WI38 (cell line): ENCODE data around the gene KDM6A.
"Not testable (repeated sequence)": the region's sequence is repeated elsewhere in the genome, so short reads cannot be mapped to it uniquely, and the experiment has no call there.

ENCODE experiments used
- H3K4me3 ChIP-seq: 2 replicates; pipeline ENCODE4 v1.5.1; 2011; ENCODE audit warnings: low read depth, mild to moderate bottlenecking, control low read depth, low read length
- TF ChIP-seq, protein P1 (sequence below): IDR thresholded peaks from 2 replicates; pipeline ENCODE4 v1.5.1; 2012; ENCODE audit warnings: low read depth, mild to moderate bottlenecking, control low read depth, low read length

Gene KDM6A

DNA sequence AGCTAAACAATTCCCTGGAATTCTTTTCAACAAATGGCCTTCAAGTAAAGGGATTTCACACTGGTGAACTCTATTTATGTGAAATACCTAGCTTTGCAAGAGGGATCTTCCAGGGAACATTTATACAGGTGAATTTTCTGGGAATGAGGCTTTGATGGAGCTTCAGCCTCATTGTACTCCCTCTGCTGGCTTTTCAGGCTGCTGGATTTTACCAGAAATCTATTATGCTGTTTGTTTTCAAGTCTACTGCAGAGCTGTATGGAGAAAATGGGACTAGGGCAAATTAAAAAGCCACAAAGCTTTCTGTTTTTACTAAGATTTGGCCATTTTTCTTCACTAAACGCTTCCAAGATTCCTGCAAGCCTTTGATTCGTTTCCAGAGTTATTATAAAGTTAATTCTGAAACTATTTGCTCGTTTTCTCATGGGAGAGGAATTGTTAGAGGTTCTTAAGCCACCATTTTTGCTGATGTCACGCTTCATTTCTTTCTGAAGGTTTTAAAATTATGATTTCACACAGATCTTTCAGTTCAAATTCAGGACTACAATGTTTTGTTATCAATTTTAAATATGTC is 31.6 kb downstream of the KDM6A start:
- H3K4me3 ChIP-seq: no peak overlapping the region
- TF ChIP-seq, protein P1, sequence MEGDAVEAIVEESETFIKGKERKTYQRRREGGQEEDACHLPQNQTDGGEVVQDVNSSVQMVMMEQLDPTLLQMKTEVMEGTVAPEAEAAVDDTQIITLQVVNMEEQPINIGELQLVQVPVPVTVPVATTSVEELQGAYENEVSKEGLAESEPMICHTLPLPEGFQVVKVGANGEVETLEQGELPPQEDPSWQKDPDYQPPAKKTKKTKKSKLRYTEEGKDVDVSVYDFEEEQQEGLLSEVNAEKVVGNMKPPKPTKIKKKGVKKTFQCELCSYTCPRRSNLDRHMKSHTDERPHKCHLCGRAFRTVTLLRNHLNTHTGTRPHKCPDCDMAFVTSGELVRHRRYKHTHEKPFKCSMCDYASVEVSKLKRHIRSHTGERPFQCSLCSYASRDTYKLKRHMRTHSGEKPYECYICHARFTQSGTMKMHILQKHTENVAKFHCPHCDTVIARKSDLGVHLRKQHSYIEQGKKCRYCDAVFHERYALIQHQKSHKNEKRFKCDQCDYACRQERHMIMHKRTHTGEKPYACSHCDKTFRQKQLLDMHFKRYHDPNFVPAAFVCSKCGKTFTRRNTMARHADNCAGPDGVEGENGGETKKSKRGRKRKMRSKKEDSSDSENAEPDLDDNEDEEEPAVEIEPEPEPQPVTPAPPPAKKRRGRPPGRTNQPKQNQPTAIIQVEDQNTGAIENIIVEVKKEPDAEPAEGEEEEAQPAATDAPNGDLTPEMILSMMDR: no peak; the same call in 1 of the 2 replicates

DNA sequence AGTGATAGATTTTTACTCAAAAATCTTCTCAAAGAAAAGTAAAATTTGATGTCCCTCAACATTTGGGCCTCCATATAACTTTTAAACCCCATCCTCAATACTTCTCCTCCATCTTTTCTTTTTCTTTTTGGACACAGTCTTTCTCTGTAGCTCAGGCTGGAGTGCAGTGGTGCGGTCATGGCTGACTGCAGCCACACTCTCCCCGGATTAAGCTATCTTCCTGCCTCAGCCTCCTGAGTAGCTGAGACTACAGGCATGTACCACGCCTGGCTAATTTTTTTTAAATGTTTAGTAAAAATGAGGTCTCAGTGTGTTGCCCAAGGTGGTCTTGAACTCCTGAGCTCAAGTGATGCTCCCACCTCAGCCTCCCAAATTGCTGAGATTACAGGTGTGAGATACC is 33.1 kb downstream of the KDM6A start:
- H3K4me3 ChIP-seq: no peak overlapping the region
- TF ChIP-seq, protein P1: no peak

DNA sequence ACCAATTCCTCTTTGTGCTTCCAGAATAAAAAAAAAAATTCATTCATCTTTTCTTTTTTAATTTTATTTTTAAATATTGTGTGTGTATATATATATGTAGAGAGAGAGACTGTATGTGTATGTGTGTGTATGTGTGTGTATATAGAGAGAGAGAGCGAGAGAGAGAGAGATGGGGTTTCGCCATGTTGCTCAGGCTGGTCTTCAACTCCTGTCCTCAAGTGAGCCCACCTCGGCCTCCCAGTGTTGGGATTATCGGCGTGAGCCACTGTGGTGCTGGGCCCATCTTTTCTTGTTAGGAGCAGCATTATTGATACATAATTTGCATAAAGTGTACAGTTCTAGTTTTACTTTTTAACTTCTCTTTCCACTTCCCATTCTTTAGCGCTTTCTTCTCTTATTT is 33.6 kb downstream of the KDM6A start:
- no peak overlapping the region for H3K4me3 ChIP-seq
- TF ChIP-seq, protein P1: no peak

DNA sequence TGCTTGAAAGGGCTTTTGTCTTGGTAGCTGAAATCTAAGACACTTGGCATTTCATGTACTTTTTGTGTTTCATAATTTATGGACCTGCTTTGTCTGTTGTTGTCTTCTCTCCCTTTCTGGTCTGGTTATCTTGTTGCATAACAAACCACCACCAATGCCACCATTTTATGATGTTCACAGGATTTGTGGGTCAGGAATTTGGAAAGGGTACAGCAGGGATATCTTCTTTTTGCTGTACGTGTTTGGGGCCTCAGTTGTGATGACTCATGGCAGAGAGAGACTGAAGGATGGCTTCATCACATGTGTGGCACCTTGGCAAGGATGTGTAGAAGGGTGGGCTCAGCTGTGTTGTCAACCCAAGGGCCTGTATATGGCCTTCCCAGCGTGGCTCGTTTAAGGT is 35.2 kb downstream of the KDM6A start:
- H3K4me3 ChIP-seq: no peak overlapping the region
- TF ChIP-seq, protein P1: no peak

DNA sequence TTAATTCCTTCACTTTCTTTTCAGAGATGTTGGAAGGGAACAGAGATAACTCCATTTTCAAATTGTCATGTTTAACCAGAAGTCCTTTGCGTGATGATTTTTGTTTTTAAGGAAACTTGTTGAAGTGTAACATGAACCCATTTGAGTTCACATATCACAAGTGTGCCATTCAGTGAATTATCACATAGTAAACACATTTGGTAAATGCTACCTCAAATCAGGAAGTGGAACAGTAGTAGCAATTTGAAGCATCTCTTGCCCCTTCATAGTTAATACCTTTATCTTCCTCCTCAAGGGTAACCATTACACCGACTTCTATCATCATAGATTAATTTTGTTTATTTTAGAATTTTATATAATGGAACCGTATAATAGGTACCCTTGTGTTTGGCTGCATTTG is 35.8 kb downstream of the KDM6A start:
- no peak overlapping the region for H3K4me3 ChIP-seq
- TF ChIP-seq, protein P1: no peak

DNA sequence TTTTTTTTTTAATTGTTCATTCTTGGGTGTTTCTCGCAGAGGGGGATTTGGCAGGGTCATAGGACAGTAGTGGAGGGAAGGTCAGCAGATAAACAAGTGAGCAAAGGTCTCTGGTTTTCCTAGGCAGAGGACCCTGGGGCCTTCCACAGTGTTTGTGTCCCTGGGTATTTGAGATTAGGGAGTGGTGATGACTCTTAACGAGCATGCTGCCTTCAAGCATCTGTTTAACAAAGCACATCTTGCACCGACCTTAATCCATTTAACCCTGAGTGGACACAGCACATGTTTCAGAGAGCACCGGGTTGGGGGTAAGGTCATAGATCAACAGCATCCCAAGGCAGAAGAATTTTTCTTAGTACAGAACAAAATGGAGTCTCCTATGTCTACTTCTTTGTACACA is 37.5 kb downstream of the KDM6A start:
- H3K4me3 ChIP-seq: not testable (repeated sequence)

DNA sequence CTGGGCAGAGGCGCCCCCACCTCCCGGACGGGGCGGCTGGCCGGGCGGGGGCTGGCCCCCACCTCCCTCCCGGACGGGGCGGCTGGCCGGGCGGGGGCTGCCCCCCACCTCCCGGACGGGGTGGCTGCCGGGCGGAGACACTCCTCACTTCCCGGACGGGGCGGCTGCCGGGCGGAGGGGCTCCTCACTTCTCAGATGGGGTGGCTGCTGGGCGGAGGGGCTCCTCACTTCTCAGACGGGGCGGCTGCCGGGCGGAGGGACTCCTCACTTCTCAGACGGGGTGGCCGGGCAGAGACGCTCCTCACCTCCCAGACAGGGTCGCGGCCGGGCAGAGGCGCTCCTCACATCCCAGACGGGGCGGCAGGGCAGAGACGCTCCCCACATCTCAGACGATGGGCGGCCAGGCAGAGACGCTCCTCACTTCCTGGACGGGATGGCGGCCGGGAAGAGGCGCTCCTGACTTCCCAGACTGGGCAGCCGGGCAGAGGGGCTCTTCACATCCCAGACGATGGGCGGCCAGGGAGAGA is 38.1 kb downstream of the KDM6A start:
- H3K4me3 ChIP-seq: not testable (repeated sequence)

DNA sequence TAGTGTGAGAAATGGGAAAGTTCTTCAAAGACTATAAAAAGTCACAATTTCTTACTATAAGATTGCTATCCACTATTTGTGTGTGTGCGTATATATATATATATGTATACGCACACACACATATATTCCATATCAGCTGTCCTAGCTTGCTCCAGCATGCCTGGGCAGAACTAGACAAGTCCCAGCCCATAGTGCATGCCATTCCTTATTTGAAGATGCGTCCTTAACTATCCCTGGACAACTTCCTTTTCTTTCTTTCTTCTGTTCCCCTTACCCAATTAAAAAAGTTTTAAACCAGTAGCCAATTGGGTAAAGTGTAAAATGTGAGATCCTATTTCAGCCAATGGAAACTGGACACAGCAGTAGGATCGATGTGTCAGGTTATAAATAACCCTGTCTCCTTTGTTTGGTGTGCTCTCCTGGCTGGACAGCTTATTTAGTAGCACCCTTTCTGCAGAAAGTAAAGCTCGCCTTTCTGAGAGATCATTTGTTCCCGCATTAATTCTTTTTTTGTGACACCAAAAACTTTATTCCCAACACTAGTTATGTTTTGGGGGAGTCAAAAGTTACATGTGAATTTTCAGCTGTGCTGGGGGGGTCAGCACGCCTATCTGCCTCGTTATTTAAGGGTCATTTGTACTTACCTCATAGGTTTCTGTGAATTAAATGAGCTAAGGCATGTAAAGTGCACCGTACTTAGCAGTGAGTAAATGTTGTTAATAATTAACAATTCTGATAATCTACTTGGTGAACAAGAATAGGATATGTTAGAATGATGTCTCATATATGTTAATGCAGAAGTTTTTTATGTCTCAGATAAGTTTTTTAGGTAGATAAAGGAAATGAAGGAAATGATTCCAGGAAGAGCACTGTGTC is 40.9 kb downstream of the KDM6A start:
- no peak overlapping the region for H3K4me3 ChIP-seq
- TF ChIP-seq, protein P1: no peak
